Measurements from ENCODE around the gene C16orf86. TPM values are rescaled to one million over a fixed set of nuclear protein-coding genes. Genes with fewer than 3 reads are reported as not detected.

The C16orf86 gene
- total and polyA plus RNA-seq, 5 donors from 2014 or later, result 3.2 to 6.8 (median 5.9) TPM

- Mint-ChIP-seq H3K4me3 (peak overlapping the region in 2 of 4 donors; percentile 72 to 80), H3K27ac (peak overlapping the region in 2 of 3 donors; percentile 5 to 46), H3K4me1 (peaks cover 0 to 35% (median 15%) of the 10 kb centered on the region in 4 donors), H3K36me3 (peaks cover 23% of the 10 kb centered on the region), H3K9me3 (no peaks in the 10 kb centered on the region), H3K27me3 (peaks cover 1% of the 10 kb centered on the region)
- DNase-seq (no peak), ATAC-seq (ENCODE audit: low read depth in 2 of 2) (no peak)
- H3K4me1 ChIP-seq (ENCODE audit: control insufficient read depth, insufficient read depth, low read length, poor library complexity, severe bottlenecking), result peaks cover 19% of the 10 kb centered on the region
- no peak overlapping the region for H3K27ac ChIP-seq (ENCODE audit: insufficient read depth, low read length, poor library complexity, severe bottlenecking)
- no peaks in the 10 kb centered on the region for H3K9me3 ChIP-seq (ENCODE audit: control insufficient read depth in 2 of 2, low read length in 2 of 2)
- no peak overlapping the region for H3K4me3 ChIP-seq (ENCODE audit: low read depth, low read length)
- H3K27me3 ChIP-seq (ENCODE audit: control insufficient read depth, insufficient read depth, low read length), result no peaks in the 10 kb centered on the region
- H3K36me3 ChIP-seq (ENCODE audit: control insufficient read depth, insufficient read depth, low read length), result peaks cover 46% of the 10 kb centered on the region
Measured at GRCh38 chr16:67655363-67655762, 11.3 kb upstream of the C16orf86 start.

GRCh38 chr16:67656344-67657016 is 10.1 kb upstream of the C16orf86 start:
- Mint-ChIP-seq H3K4me1 (peaks cover 0 to 37% (median 13%) of the 10 kb centered on the region in 4 donors), H3K36me3 (peaks cover 15% of the 10 kb centered on the region), H3K27me3 (peaks cover 4% of the 10 kb centered on the region), H3K27ac (no peak overlapping the region), H3K4me3 (peak overlapping the region in 2 of 4 donors; percentile 19 to 72), H3K9me3 (no peaks in the 10 kb centered on the region)
- Histone ChIP-seq H3K36me3 (ENCODE audit: control insufficient read depth, insufficient read depth, low read length) (peaks cover 36% of the 10 kb centered on the region), H3K27ac (ENCODE audit: insufficient read depth, low read length, poor library complexity, severe bottlenecking) (no peak overlapping the region), H3K4me1 (ENCODE audit: control insufficient read depth, insufficient read depth, low read length, poor library complexity, severe bottlenecking) (peaks cover 24% of the 10 kb centered on the region), H3K4me3 (ENCODE audit: low read depth, low read length) (no peak overlapping the region), H3K27me3 (ENCODE audit: control insufficient read depth, insufficient read depth, low read length) (no peaks in the 10 kb centered on the region), H3K9me3 (ENCODE audit: control insufficient read depth in 2 of 2, low read length in 2 of 2) (no peaks in the 10 kb centered on the region)
- DNase-seq (no peak), ATAC-seq (ENCODE audit: low read depth in 2 of 2) (no peak)

GRCh38 chr16:67657017-67657608 is 9.5 kb upstream of the C16orf86 start:
- Histone ChIP-seq H3K27me3 (ENCODE audit: control insufficient read depth, insufficient read depth, low read length) (no peaks in the 10 kb centered on the region), H3K36me3 (ENCODE audit: control insufficient read depth, insufficient read depth, low read length) (peaks cover 29% of the 10 kb centered on the region), H3K4me3 (ENCODE audit: low read depth, low read length) (no peak overlapping the region), H3K4me1 (ENCODE audit: control insufficient read depth, insufficient read depth, low read length, poor library complexity, severe bottlenecking) (peaks cover 30% of the 10 kb centered on the region), H3K9me3 (ENCODE audit: control insufficient read depth in 2 of 2, low read length in 2 of 2) (no peaks in the 10 kb centered on the region), H3K27ac (ENCODE audit: insufficient read depth, low read length, poor library complexity, severe bottlenecking) (no peak overlapping the region)
- ATAC-seq (ENCODE audit: low read depth in 2 of 2) (no peak), DNase-seq (no peak)
- Mint-ChIP-seq H3K4me3 (peak overlapping the region in 3 of 4 donors; percentile 26 to 77 (median 41)), H3K27ac (no peak overlapping the region), H3K27me3 (peaks cover 4% of the 10 kb centered on the region), H3K36me3 (peaks cover 9% of the 10 kb centered on the region), H3K4me1 (peaks cover 0 to 37% (median 14%) of the 10 kb centered on the region in 4 donors), H3K9me3 (no peaks in the 10 kb centered on the region)

DNA sequence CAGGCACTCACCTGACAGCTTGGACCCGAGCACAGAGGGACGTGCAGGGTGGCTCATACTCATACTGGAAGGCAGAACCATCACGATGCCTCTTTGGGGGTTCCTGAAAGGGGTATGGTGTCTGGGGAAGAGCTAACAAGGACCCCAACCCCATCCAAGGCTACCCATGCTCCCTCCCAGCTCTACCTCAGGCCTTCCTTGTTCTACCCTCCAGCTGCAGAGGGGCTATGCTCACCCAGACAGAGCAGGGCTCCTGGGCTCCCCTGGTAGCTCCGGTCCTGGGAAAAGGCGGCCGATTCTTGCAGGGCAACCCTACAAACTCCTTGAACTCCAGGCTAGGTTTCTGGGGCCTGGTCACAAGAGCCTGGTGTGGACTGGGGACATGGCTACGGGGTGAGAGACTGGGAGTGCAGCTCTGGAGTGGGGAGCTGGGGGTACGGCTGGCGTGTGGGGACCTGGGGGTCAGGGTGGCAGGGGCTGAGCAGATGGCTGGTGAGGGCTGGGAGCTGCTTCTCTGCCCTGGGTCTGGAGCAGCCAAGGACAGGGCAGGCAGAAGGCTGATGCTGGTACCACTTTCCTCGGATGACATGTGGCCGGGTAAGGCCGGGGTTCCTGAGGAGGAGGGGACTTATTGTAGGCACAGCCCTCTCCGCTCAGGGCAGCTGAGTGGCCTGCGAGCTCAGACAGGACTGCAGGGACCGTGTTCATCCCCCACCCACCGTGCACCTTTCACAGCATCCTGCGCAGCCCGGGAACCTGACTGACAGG is 8.7 kb upstream of the C16orf86 start:
- Histone ChIP-seq H3K27ac (ENCODE audit: insufficient read depth, low read length, poor library complexity, severe bottlenecking) (no peak overlapping the region), H3K9me3 (ENCODE audit: control insufficient read depth in 2 of 2, low read length in 2 of 2) (no peaks in the 10 kb centered on the region), H3K27me3 (ENCODE audit: control insufficient read depth, insufficient read depth, low read length) (no peaks in the 10 kb centered on the region), H3K4me1 (ENCODE audit: control insufficient read depth, insufficient read depth, low read length, poor library complexity, severe bottlenecking) (peaks cover 32% of the 10 kb centered on the region), H3K36me3 (ENCODE audit: control insufficient read depth, insufficient read depth, low read length) (peaks cover 26% of the 10 kb centered on the region), H3K4me3 (ENCODE audit: low read depth, low read length) (no peak overlapping the region)
- Mint-ChIP-seq H3K9me3 (no peaks in the 10 kb centered on the region), H3K36me3 (peaks cover 7% of the 10 kb centered on the region), H3K4me1 (peaks cover 0 to 35% (median 14%) of the 10 kb centered on the region in 4 donors), H3K27ac (peak overlapping the region in 1 of 3 donors; percentile 26), H3K27me3 (peaks cover 4% of the 10 kb centered on the region), H3K4me3 (peak overlapping the region; percentile 12 to 100 (median 96))
- no peak for ATAC-seq (ENCODE audit: low read depth in 2 of 2)
- DNase-seq, result no peak

GRCh38 chr16:67658849-67659674 is 7.6 kb upstream of the C16orf86 start:
- no peaks in the 10 kb centered on the region for H3K9me3 Mint-ChIP-seq
- H3K4me3 ChIP-seq (ENCODE audit: low read depth, low read length), result peak overlapping the region; percentile 27

GRCh38 chr16:67659675-67660563 is 6.7 kb upstream of the C16orf86 start, which contains the start of gene ACD:
TSS of gene ACD (minus strand) at chr16:67660260. CDS start at chr16:67660220, 40 bp downstream.
- Mint-ChIP-seq H3K4me1 (peaks cover 0 to 43% (median 20%) of the 10 kb centered on the region in 4 donors), H3K4me3 (peak within 1 kb of the TSS; percentile 95 to 100 (median 96)), H3K27ac (peak within 1 kb of the TSS; percentile 90 to 98 (median 97)), H3K27me3 (peaks cover 4% of the 10 kb centered on the region), H3K9me3 (no peaks in the 10 kb centered on the region), H3K36me3 (peaks cover 7% of the 10 kb centered on the region)
- H3K27ac ChIP-seq (ENCODE audit: insufficient read depth, low read length, poor library complexity, severe bottlenecking), result peak within 1 kb of the TSS; percentile 98
- H3K36me3 ChIP-seq (ENCODE audit: control insufficient read depth, insufficient read depth, low read length), result peaks cover 18% of the 10 kb centered on the region
- DNase-seq, result peak; percentile 89 to 94 (median 93)
- peaks cover 32% of the 10 kb centered on the region for H3K4me1 ChIP-seq (ENCODE audit: control insufficient read depth, insufficient read depth, low read length, poor library complexity, severe bottlenecking)
- H3K27me3 ChIP-seq (ENCODE audit: control insufficient read depth, insufficient read depth, low read length), result no peaks in the 10 kb centered on the region
- H3K9me3 ChIP-seq (ENCODE audit: control insufficient read depth in 2 of 2, low read length in 2 of 2), result no peaks in the 10 kb centered on the region
- ATAC-seq (ENCODE audit: low read depth in 2 of 2), result peak; percentile 64 to 66
- H3K4me3 ChIP-seq (ENCODE audit: low read depth, low read length), result peak within 1 kb of the TSS; percentile 94

More at GRCh38 chr16:67658849-67659674, 7.6 kb upstream of the C16orf86 start:
- peak overlapping the region; percentile 95 to 100 (median 96) for H3K4me3 Mint-ChIP-seq
- Histone ChIP-seq H3K27me3 (ENCODE audit: control insufficient read depth, insufficient read depth, low read length) (no peaks in the 10 kb centered on the region), H3K9me3 (ENCODE audit: control insufficient read depth in 2 of 2, low read length in 2 of 2) (no peaks in the 10 kb centered on the region), H3K4me1 (ENCODE audit: control insufficient read depth, insufficient read depth, low read length, poor library complexity, severe bottlenecking) (peaks cover 32% of the 10 kb centered on the region), H3K27ac (ENCODE audit: insufficient read depth, low read length, poor library complexity, severe bottlenecking) (peak overlapping the region; percentile 98), H3K36me3 (ENCODE audit: control insufficient read depth, insufficient read depth, low read length) (peaks cover 26% of the 10 kb centered on the region)
- ATAC-seq (ENCODE audit: low read depth in 2 of 2) (no peak), DNase-seq (no peak)
- peaks cover 0 to 37% (median 14%) of the 10 kb centered on the region in 4 donors for H3K4me1 Mint-ChIP-seq
- H3K27me3 Mint-ChIP-seq, result peaks cover 4% of the 10 kb centered on the region
- H3K36me3 Mint-ChIP-seq, result peaks cover 7% of the 10 kb centered on the region
- H3K27ac Mint-ChIP-seq, result peak overlapping the region in 2 of 3 donors; percentile 76 to 97

All from CD4-positive, CD25-positive, alpha-beta regulatory T cell (primary cell).